Activated CD4-positive, alpha-beta T cell treated with anti-CD3 and anti-CD28 coated beads, Interleukin-2, Interleukin-6, amounts not matched to agents 100 ng/mL and 50 ng/mL, durations not matched to agents 16 hours and 8 hours (primary cell): ENCODE results near the gene PEAK3.

Source experiments
- DNase-seq: peaks from one replicate; pipeline ENCODE4 v3.0.0-alpha.2; 2020

PEAK3 gene

DNA sequence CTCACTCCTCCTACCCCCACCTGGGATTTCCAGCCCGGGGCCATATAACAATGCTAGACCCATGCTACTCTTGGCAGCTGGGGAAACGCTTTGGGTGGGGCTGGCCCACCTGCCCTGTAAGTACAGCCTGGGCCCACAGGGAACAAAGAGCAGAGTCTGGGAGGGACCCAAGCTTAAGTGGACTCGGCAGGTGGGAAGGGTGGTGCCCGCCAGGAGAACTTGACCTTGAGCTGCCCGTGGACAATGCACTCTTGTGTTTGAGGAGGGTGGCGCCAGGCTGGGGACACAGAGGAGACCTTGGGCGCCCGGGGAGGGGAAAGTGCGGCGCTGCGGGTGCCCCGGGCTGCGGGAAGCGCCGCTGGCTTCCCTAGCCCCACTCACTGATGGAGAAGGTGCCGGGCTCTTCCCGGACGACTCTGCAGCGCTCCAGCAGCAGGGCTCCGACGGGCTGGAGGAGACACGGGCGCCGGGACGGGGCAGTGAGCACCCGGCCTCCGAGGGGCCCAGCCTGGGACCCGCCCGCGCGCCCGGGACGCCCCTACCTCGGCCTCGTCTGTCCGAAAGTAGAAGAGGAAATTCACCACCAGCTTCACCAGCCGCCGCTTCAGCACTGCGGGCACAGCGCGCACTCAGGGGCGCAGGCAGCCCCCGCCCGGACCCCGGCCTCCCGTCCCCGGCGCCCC, 46.5 kb downstream of the PEAK3 start:
- no peak for DNase-seq

GRCh38 chr19:2234996-2235380, 47.0 kb downstream of the PEAK3 start:
- DNase-seq: no peak

- DNase-seq: no peak
These were observed 48.2 kb downstream of the PEAK3 start for GRCh38 chr19:2233601-2234280.

- DNase-seq: no peak
These were observed 49.5 kb downstream of the PEAK3 start for GRCh38 chr19:2232286-2233151.

GRCh38 chr19:2231621-2232221, 50.3 kb downstream of the PEAK3 start:
- no peak for DNase-seq

- no peak for DNase-seq
These were observed 51.0 kb downstream of the PEAK3 start for GRCh38 chr19:2230807-2231533.

- no peak for DNase-seq
These were observed 51.9 kb downstream of the PEAK3 start for GRCh38 chr19:2230033-2230531.

GRCh38 chr19:2229103-2230032, 52.6 kb downstream of the PEAK3 start:
- no peak for DNase-seq

DNA sequence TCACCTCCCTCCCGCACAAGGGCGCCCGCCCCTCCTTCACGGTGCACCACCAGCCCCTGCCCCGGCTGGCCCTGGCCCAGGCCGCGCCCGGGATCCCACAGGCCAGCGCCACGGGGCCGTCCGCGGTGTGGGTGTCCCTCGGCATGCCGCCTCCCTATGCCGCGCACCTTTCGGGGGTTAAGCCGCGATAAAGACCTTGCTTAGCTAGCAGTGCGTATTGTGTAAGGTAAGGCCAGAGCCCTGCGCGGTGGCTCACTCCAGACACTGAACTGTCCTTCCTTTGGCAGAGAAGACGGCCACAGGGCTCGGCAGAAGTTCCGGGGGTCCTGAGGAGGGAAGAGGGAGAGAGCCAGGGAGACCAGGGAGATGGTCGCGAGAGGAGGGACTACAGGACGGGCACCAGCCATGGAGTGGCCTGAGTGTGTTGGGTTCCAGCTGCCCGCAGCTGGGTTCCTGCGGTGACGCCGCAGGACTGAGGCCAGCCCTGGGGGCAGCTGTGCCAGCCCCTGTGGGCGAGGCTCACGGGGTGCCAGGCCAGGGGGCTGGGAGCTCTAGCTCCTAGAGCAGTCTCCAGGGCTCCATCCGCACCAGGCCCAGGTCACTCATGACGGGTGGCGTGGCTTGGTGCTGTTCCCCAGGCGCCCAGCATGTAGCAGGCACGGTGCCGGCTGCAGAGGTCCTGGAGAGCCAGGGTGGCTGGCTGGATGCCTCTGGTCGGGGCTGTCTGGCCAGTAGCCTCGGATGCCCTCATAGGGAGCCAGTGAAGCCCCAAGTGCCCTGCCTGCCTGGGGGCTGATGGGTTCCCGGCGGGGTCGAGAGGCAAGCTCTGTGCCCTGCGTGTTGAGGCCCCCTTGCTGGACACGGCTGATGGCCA, 53.6 kb downstream of the PEAK3 start:
- DNase-seq: no peak

- DNase-seq: no peak
These were observed 54.4 kb downstream of the PEAK3 start for GRCh38 chr19:2227415-2228156.

- no peak for DNase-seq
These were observed 55.1 kb downstream of the PEAK3 start for GRCh38 chr19:2226840-2227360.

- no peak for DNase-seq
These were observed 55.7 kb downstream of the PEAK3 start for GRCh38 chr19:2226051-2226839.

GRCh38 chr19:2225415-2226050, 56.4 kb downstream of the PEAK3 start:
- no peak for DNase-seq

- no peak for DNase-seq
These were observed 57.1 kb downstream of the PEAK3 start for GRCh38 chr19:2224754-2225349.
